ENCODE data around the gene S100A5.

Gene S100A5

GRCh38 chr1:153487707-153488106 is 53.0 kb downstream of the S100A5 start:
- ChIA-PET CTCF (interaction anchor here (1.0 to 16.2 kb wide), 3 partner anchors 10 to 134 kb away, joined by 3 to 331 read pairs (median 3); partner anchors contain the start of genes PGLYRP4 and S100A9), POLR2A (no interaction called here)
- TF ChIP-seq CTCF (IDR thresholded peaks at IDR 0.05; ENCODE audit: control extremely low read depth, extremely low read depth, low read depth, missing control alignments), result no peak
- DNase-seq (ENCODE audit: extremely low spot score), result no peak
